ENCODE data around the gene PTP4A1. TPM values are rescaled to one million over a fixed set of nuclear protein-coding genes. Genes with fewer than 3 reads are reported as not detected.

Gene PTP4A1
- total and polyA plus RNA-seq, 2 of the 13 experiments (the other 11 are each of a cell fraction or from before 2014, with no cell fraction given): 141 to 376 TPM

GRCh38 chr6:63597141-63598048 lies 25.1 kb downstream of the PTP4A1 start (continued):
- TF ChIP-seq MBD4 (IDR thresholded peaks at IDR 0.05; ENCODE audit: borderline replicate concordance, low read length) (no peak), HINFP (CRISPR knock-in tag; IDR thresholded peaks at IDR 0.05; ENCODE audit: low read depth) (no peak), POLR2G (IDR thresholded peaks at IDR 0.05; ENCODE audit: low read depth, low read length) (no peak), MAFF (IDR thresholded peaks at IDR 0.05; ENCODE audit: low read depth, low read length) (peak; percentile 81), PRMT3 (CRISPR knock-in tag; IDR thresholded peaks at IDR 0.05; ENCODE audit: borderline replicate concordance, low read depth) (no peak), REPIN1 (CRISPR knock-in tag; IDR thresholded peaks at IDR 0.05; ENCODE audit: borderline replicate concordance, low read depth) (no peak), ZNF800 (CRISPR knock-in tag; IDR thresholded peaks at IDR 0.05) (no peak), ZSCAN5A (CRISPR knock-in tag; IDR thresholded peaks at IDR 0.05; ENCODE audit: borderline replicate concordance) (no peak), HMGXB4 (CRISPR knock-in tag; IDR thresholded peaks at IDR 0.05; ENCODE audit: borderline replicate concordance in 1 of 2, low read depth in 1 of 2) (no peak), ZNF704 (CRISPR knock-in tag; IDR thresholded peaks at IDR 0.05; ENCODE audit: borderline replicate concordance) (no peak), KDM5A (IDR thresholded peaks at IDR 0.05; ENCODE audit: borderline replicate concordance, low read length) (peak; percentile 16; the same call in 1 of the 2 replicates), ZNF660 (CRISPR knock-in tag; IDR thresholded peaks at IDR 0.05; ENCODE audit: borderline replicate concordance, low read depth) (no peak), MIER3 (CRISPR knock-in tag; IDR thresholded peaks at IDR 0.05; ENCODE audit: borderline replicate concordance) (no peak), RAD51 (IDR thresholded peaks at IDR 0.05; ENCODE audit: borderline replicate concordance) (peak; percentile 27; the same call in 1 of the 2 replicates), TEAD3 (CRISPR knock-in tag; optimal IDR thresholded peaks at IDR 0.05; ENCODE audit: borderline replicate concordance) (no peak), CCAR2 (optimal IDR thresholded peaks at IDR 0.05; ENCODE audit: low read depth, low read length) (no peak), RFXAP (CRISPR knock-in tag; IDR thresholded peaks at IDR 0.05; ENCODE audit: borderline replicate concordance) (no peak)
- TF ChIP-seq, protein P1, sequence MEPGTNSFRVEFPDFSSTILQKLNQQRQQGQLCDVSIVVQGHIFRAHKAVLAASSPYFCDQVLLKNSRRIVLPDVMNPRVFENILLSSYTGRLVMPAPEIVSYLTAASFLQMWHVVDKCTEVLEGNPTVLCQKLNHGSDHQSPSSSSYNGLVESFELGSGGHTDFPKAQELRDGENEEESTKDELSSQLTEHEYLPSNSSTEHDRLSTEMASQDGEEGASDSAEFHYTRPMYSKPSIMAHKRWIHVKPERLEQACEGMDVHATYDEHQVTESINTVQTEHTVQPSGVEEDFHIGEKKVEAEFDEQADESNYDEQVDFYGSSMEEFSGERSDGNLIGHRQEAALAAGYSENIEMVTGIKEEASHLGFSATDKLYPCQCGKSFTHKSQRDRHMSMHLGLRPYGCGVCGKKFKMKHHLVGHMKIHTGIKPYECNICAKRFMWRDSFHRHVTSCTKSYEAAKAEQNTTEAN (CRISPR knock-in tag; conservative IDR thresholded peaks at IDR 0.05): no peak
